Measurements from ENCODE around the gene DIPK1C. TPM values are rescaled to one million over a fixed set of nuclear protein-coding genes. Genes with fewer than 3 reads are reported as not detected.

DIPK1C gene
- total and polyA plus RNA-seq, 9 of the 15 experiments (the other 6 are each of a cell fraction or from before 2014, with no cell fraction given), result 0.04 to 0.32 (median 0.15) TPM; not detected in 2

- ChIA-PET POLR2A (no interaction called here), CTCF (ENCODE audit: low intra/inter-chr PET ratio) (no interaction called here)
- BruUV-seq (replicated peaks), result no TSS peak
- TF ChIP-seq ZNF3 (CRISPR knock-in tag; IDR thresholded peaks at IDR 0.05), result no peak
- Histone ChIP-seq H3K9me1 (ENCODE audit: control insufficient read depth, insufficient read depth, low read length) (no peaks in the 10 kb centered on the region), H2AFZ (ENCODE audit: low read depth, low read length) (no peak overlapping the region), H3K36me3 (ENCODE audit: control insufficient read depth, insufficient read depth, low read length) (no peaks in the 10 kb centered on the region), H3K27me3 (ENCODE audit: control insufficient read depth in 2 of 2, insufficient read depth in 2 of 2, low read length in 2 of 2) (peaks cover 5 to 35% of the 10 kb centered on the region in 2 experiments; a peak in 3 of 5 replicates), H3K9me3 (replicated peaks; ENCODE audit: control insufficient read depth, insufficient read depth, low read depth, low read length) (no peaks in the 10 kb centered on the region), H3K4me2 (ENCODE audit: insufficient read depth, low read length) (no peak overlapping the region), H4K20me1 (replicated peaks; ENCODE audit: control insufficient read depth, insufficient read depth, low read length) (peaks cover 5% of the 10 kb centered on the region), H3K79me2 (ENCODE audit: control insufficient read depth, insufficient read depth, low read length) (no peaks in the 10 kb centered on the region), H3K4me3 (no peak overlapping the region), H3K27ac (ENCODE audit: extremely low read depth, low read depth, low read length) (no peak overlapping the region), H3K4me1 (replicated peaks in 1 of 2; ENCODE audit: control insufficient read depth in 2 of 2, insufficient read depth in 2 of 2, low read length in 2 of 2) (no peaks in the 10 kb centered on the region), H3K9ac (ENCODE audit: insufficient read depth in 1 of 2, low read depth in 2 of 2, low read length in 2 of 2) (no peak overlapping the region)
- in situ Hi-C loops (cut with MboI), result no loop called here
- no peak for DNase-seq (ENCODE audit: extremely low read depth in 1 of 4, low spot score in 3 of 4)
- no peak for ATAC-seq
- intact Hi-C loops (cut with micrococcal nuclease), result no loop called here
- 3% methylated on average over 21 of the region's 34 CpGs for WGBS (ENCODE audit: insufficient coverage, low coverage, missing lambda C conversion rate)
- no peak for FAIRE-seq
Observed at GRCh38 chr18:74457725-74458421, 765 bp upstream of the DIPK1C start.

DNA sequence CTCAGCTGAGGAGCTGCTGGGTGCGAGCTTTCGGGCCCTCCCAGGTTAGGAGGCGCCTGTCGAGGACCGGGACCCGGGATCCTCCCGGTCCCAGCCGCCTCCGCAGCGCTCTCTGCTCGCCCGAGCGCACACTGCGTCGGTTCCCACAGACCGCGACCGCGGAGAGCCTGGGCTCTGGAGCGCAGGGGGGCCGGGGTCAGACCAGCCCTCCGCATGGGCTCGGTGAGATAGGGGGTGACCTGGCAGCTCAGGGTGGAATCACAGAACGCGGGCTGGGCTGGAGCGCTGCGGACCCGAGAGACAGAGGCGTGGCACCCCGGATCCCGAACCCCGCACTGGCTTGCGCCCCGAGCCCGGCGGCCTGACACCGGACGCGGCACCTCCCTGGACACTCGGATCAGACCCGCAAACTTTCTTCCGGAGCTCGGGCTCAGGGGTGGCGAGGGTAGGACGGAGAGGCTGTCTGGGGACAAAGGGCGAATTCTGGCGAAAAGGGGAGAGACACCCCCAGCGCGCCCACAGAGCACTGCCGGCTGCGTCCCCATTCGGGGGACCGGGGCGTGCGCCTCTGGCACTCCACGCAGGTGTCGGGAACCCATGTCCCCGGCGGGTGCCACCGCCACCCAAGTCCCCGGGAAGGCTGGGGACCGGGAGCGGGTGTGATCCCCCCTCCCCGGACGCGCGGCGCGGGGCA, 612 bp downstream of the DIPK1C start:
- Histone ChIP-seq H3K27me3 (ENCODE audit: control insufficient read depth in 2 of 2, insufficient read depth in 2 of 2, low read length in 2 of 2) (peaks cover 5 to 41% of the 10 kb centered on the region in 2 experiments; a peak in 3 of 5 replicates), H3K27ac (ENCODE audit: extremely low read depth, low read depth, low read length) (no peak overlapping the region), H2AFZ (ENCODE audit: low read depth, low read length) (no peak overlapping the region), H3K4me2 (ENCODE audit: insufficient read depth, low read length) (no peak overlapping the region), H3K4me1 (replicated peaks in 1 of 2; ENCODE audit: control insufficient read depth in 2 of 2, insufficient read depth in 2 of 2, low read length in 2 of 2) (no peaks in the 10 kb centered on the region), H3K36me3 (ENCODE audit: control insufficient read depth, insufficient read depth, low read length) (no peaks in the 10 kb centered on the region), H3K9me1 (ENCODE audit: control insufficient read depth, insufficient read depth, low read length) (no peaks in the 10 kb centered on the region), H3K9ac (ENCODE audit: insufficient read depth in 1 of 2, low read depth in 2 of 2, low read length in 2 of 2) (no peak overlapping the region), H3K79me2 (ENCODE audit: control insufficient read depth, insufficient read depth, low read length) (no peaks in the 10 kb centered on the region), H3K4me3 (no peak overlapping the region), H3K9me3 (replicated peaks; ENCODE audit: control insufficient read depth, insufficient read depth, low read depth, low read length) (no peaks in the 10 kb centered on the region), H4K20me1 (replicated peaks; ENCODE audit: control insufficient read depth, insufficient read depth, low read length) (peaks cover 5% of the 10 kb centered on the region)
- POLR2A ChIA-PET, result interaction anchor here (0.8 kb wide), 1 partner anchor 9 kb away, joined by 3 read pairs; no protein-coding TSS in a partner anchor
- BruUV-seq (replicated peaks), result no TSS peak
- CTCF ChIA-PET (ENCODE audit: low intra/inter-chr PET ratio), result no interaction called here
- intact Hi-C loops (cut with micrococcal nuclease), result no loop called here
- WGBS (ENCODE audit: insufficient coverage, low coverage, missing lambda C conversion rate), result 20% methylated on average over 34 of the region's 69 CpGs
- no peak for DNase-seq (ENCODE audit: extremely low read depth in 1 of 4, low spot score in 3 of 4)
- ATAC-seq, result no peak
- FAIRE-seq, result no peak
- in situ Hi-C loops (cut with MboI), result no loop called here
- TF ChIP-seq, protein P1, sequence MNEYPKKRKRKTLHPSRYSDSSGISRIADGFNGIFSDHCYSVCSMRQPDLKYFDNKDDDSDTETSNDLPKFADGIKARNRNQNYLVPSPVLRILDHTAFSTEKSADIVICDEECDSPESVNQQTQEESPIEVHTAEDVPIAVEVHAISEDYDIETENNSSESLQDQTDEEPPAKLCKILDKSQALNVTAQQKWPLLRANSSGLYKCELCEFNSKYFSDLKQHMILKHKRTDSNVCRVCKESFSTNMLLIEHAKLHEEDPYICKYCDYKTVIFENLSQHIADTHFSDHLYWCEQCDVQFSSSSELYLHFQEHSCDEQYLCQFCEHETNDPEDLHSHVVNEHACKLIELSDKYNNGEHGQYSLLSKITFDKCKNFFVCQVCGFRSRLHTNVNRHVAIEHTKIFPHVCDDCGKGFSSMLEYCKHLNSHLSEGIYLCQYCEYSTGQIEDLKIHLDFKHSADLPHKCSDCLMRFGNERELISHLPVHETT (CRISPR knock-in tag; conservative IDR thresholded peaks at IDR 0.05 in 1 of 2, IDR thresholded peaks at IDR 0.05 in 1 of 2), result no peak
- TF ChIP-seq PURB (CRISPR knock-in tag; IDR thresholded peaks at IDR 0.05; ENCODE audit: low read depth), result no peak
- TF ChIP-seq IFI16 (CRISPR knock-in tag; IDR thresholded peaks at IDR 0.05), result no peak
- no peak for TF ChIP-seq THAP12 (CRISPR knock-in tag; IDR thresholded peaks at IDR 0.05)
- no peak for TF ChIP-seq EWSR1 (IDR thresholded peaks at IDR 0.05; ENCODE audit: borderline replicate concordance, low read depth, partially characterized antibody)
- TF ChIP-seq ZNF445 (CRISPR knock-in tag; IDR thresholded peaks at IDR 0.05; ENCODE audit: low read depth), result no peak
